NB4 (cell line): Measurements from ENCODE around the gene INSIG2.

Source experiments
- MYC ChIP-seq: IDR thresholded peaks from 2 replicates; pipeline ENCODE4 v1.6.1; 2011; ENCODE audit warnings: low read depth, low read length
- POLR2A ChIP-seq: IDR thresholded peaks from 2 replicates; pipeline ENCODE4 v1.6.1; 2011; ENCODE audit warnings: mild to moderate bottlenecking; ENCODE audit not compliant: insufficient read length; ENCODE audit errors: extremely low read depth
- TF ChIP-seq, protein P1 (sequence below): IDR thresholded peaks from one replicate; pipeline ENCODE4 v1.5.1; 2012; ENCODE audit warnings: low read depth, low read length

DNA sequence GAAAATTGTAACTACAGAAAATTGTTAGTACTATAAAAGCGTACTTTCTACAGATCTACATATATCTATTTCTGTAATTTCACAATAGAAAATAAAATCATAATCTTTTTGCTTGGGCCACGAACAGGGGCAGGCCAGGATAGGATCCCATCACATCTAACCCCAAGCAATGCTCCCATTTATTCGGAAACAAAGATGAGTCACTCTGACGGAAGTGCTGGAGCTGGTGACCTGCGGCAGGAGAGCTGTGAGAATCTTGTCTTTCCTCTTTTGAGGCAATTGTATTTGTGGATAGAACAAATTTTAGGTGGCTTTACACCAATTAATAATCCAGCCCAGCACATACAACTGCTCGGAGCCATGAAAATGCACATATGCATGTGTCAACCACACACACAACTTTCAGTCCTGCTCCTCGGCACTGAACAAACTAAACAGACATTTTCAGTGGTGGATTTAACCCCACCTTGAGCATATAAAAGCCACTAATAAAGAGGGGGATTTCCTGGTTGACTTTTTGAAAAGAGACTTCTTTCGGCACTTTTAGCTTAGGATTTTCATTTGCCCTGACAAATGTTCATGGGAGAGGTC is 22.3 kb upstream of the INSIG2 start:
- TF ChIP-seq POLR2A = no peak
- TF ChIP-seq MYC = no peak
- TF ChIP-seq, protein P1, sequence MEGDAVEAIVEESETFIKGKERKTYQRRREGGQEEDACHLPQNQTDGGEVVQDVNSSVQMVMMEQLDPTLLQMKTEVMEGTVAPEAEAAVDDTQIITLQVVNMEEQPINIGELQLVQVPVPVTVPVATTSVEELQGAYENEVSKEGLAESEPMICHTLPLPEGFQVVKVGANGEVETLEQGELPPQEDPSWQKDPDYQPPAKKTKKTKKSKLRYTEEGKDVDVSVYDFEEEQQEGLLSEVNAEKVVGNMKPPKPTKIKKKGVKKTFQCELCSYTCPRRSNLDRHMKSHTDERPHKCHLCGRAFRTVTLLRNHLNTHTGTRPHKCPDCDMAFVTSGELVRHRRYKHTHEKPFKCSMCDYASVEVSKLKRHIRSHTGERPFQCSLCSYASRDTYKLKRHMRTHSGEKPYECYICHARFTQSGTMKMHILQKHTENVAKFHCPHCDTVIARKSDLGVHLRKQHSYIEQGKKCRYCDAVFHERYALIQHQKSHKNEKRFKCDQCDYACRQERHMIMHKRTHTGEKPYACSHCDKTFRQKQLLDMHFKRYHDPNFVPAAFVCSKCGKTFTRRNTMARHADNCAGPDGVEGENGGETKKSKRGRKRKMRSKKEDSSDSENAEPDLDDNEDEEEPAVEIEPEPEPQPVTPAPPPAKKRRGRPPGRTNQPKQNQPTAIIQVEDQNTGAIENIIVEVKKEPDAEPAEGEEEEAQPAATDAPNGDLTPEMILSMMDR = no peak
